ENCODE data around the gene PSME4.

Gene PSME4

GRCh38 chr2:53970724-53971602, at the start of gene PSME4:
TSS of gene PSME4 (minus strand) at chr2:53970993. CDS start at chr2:53970784, 209 bp downstream.
- peak; percentile 88 for DNase-seq

GRCh38 chr2:54015798-54016699, 45.3 kb upstream of the PSME4 start:
- no peak for DNase-seq

- no peak for DNase-seq
Observed at GRCh38 chr2:54013996-54014395, 43.2 kb upstream of the PSME4 start.

GRCh38 chr2:54012538-54013141, 41.8 kb upstream of the PSME4 start:
- DNase-seq: no peak

- DNase-seq: no peak
Observed at GRCh38 chr2:54009549-54009948, 38.8 kb upstream of the PSME4 start.

GRCh38 chr2:54008439-54008838, 37.6 kb upstream of the PSME4 start:
- no peak for DNase-seq

GRCh38 chr2:54000524-54000923, 29.7 kb upstream of the PSME4 start:
- DNase-seq: no peak

- no peak for DNase-seq
Observed at GRCh38 chr2:54000122-54000521, 29.3 kb upstream of the PSME4 start.

GRCh38 chr2:53998834-53999233, 28.0 kb upstream of the PSME4 start:
- DNase-seq: no peak

GRCh38 chr2:53994818-53995808, 24.3 kb upstream of the PSME4 start:
- DNase-seq: no peak

GRCh38 chr2:53991948-53992347, 21.2 kb upstream of the PSME4 start:
- no peak for DNase-seq

GRCh38 chr2:53989210-53989862, 18.5 kb upstream of the PSME4 start:
- DNase-seq: no peak

GRCh38 chr2:53987336-53987921, 16.6 kb upstream of the PSME4 start:
- no peak for DNase-seq

- DNase-seq: no peak
Observed at GRCh38 chr2:53985646-53986045, 14.9 kb upstream of the PSME4 start.

GRCh38 chr2:53969968-53970723, 647 bp downstream of the PSME4 start:
- peak; percentile 13 for DNase-seq

GRCh38 chr2:53969285-53969967, 1.4 kb downstream of the PSME4 start:
- DNase-seq: no peak

GRCh38 chr2:53964987-53965687, 5.7 kb downstream of the PSME4 start:
- no peak for DNase-seq

- DNase-seq: no peak
Observed at GRCh38 chr2:53964257-53964952, 6.4 kb downstream of the PSME4 start.
